Chondrocyte (in vitro differentiated cells): ENCODE results near the gene EPB41L3. TPM values are rescaled to one million over a fixed set of nuclear protein-coding genes. Genes with fewer than 3 reads are reported as not detected.

Experiments used
- DNase-seq: peaks from one replicate; pipeline ENCODE4 v3.0.0; 2021; ENCODE audit warnings: mixed read lengths, low spot score
- H3K27ac Mint-ChIP-seq: one replicate; pipeline ENCODE4 v1.8.0; 2021; ENCODE audit warnings: mild to moderate bottlenecking, moderate library complexity, mixed read lengths; ENCODE audit not compliant: unreplicated experiment
- H3K27me3 Mint-ChIP-seq: 2 replicates; pipeline ENCODE4 v1.8.0; 2021; ENCODE audit warnings: low read depth, mixed read lengths
- H3K36me3 Mint-ChIP-seq: 2 replicates; pipeline ENCODE4 v1.8.0; 2021; ENCODE audit warnings: low read depth, mixed read lengths
- H3K4me1 Mint-ChIP-seq: 2 replicates; pipeline ENCODE4 v1.8.0; 2021; ENCODE audit warnings: low read depth, mild to moderate bottlenecking, mixed read lengths
- H3K4me3 Mint-ChIP-seq: one replicate; pipeline ENCODE4 v1.8.0; 2021; ENCODE audit warnings: mild to moderate bottlenecking, moderate library complexity, mixed read lengths; ENCODE audit not compliant: unreplicated experiment
- H3K9me3 Mint-ChIP-seq: 2 replicates; pipeline ENCODE4 v1.8.0; 2021; ENCODE audit warnings: low read depth, mixed read lengths
- total RNA-seq: library from RNA; stranded (reverse); gene quantifications from 3 replicates; pipeline ENCODE4 v1.2.1, GENCODE V29; 2021
- TF ChIP-seq, protein P1 (sequence below): fragments of 200-600 bp; sonication (generic); IDR thresholded peaks from 2 replicates; pipeline ENCODE4 v1.5.0; 2021; ENCODE audit warnings: antibody characterized with exemption, mild to moderate bottlenecking, moderate library complexity

The EPB41L3 gene
- total RNA-seq, 1 donor from 2014 or later, result 61.1 TPM

DNA sequence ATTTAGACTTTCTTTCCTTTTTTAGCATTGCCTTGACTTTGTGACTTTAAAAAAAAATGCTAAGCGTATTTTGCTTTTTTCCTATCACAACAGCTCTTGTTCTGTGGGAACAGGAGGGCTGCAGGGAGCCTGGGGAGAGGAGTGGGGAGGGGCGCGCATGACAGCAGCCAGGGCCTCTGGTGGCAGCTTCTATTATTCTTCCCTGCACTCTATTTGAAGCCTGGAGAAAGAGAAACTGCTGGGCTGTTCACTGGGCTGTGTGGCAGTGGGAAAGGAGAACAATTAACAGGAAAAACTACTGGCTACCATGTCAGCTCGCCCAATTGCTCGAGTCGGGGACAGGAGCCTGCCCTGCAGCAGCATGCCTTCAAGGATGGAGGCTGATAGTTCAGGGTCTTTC is 129.3 kb downstream of the EPB41L3 start:
- Mint-ChIP-seq H3K27ac (no peak overlapping the region), H3K4me3 (no peak overlapping the region), H3K27me3 (no peaks in the 10 kb centered on the region), H3K36me3 (peaks cover 7% of the 10 kb centered on the region), H3K9me3 (no peaks in the 10 kb centered on the region), H3K4me1 (peaks cover 2% of the 10 kb centered on the region)
- TF ChIP-seq, protein P1, sequence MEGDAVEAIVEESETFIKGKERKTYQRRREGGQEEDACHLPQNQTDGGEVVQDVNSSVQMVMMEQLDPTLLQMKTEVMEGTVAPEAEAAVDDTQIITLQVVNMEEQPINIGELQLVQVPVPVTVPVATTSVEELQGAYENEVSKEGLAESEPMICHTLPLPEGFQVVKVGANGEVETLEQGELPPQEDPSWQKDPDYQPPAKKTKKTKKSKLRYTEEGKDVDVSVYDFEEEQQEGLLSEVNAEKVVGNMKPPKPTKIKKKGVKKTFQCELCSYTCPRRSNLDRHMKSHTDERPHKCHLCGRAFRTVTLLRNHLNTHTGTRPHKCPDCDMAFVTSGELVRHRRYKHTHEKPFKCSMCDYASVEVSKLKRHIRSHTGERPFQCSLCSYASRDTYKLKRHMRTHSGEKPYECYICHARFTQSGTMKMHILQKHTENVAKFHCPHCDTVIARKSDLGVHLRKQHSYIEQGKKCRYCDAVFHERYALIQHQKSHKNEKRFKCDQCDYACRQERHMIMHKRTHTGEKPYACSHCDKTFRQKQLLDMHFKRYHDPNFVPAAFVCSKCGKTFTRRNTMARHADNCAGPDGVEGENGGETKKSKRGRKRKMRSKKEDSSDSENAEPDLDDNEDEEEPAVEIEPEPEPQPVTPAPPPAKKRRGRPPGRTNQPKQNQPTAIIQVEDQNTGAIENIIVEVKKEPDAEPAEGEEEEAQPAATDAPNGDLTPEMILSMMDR, result no peak
- DNase-seq, result no peak

DNA sequence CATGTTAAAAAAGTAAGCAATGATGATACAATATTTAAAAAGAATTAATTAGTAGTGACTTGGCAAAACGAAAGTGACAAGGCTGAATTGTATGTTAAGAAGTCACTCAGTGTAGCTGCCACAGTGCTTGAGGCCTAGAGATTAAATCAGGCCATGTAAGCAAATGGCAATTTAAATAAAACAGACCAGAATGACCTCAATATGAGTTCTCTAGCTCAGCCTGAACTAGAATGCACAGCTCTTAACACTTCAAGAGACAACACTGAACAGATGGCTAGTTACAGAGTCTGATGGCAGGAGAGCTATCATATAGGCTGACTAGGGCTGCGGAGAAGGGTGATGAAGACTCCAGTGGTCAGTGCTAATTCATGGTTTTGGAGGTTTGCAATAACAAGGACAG is 130.3 kb downstream of the EPB41L3 start:
- TF ChIP-seq, protein P1, result no peak
- Mint-ChIP-seq H3K4me3 (no peak overlapping the region), H3K36me3 (peaks cover 6% of the 10 kb centered on the region), H3K4me1 (peaks cover 2% of the 10 kb centered on the region), H3K9me3 (no peaks in the 10 kb centered on the region), H3K27me3 (no peaks in the 10 kb centered on the region), H3K27ac (no peak overlapping the region)
- no peak for DNase-seq

DNA sequence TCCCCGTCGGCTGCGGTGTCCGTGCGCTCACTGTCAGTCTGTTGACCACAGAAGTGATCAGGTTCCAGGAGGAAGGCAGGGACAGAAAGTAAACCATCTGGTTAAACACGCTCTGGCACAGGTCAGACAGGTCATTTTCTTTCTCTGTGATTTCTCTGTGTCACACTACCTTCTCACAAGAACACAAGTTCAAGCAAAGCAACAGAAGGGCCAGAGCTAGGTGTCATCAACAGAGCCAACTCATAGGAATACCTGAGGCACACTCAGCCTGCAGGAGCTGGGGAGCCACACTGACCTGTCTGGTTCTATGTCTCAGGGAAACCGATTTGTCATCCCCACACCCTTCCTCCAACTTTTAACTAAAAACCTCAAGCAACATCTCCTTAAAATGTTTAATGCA is 133.2 kb downstream of the EPB41L3 start:
- peaks cover 2% of the 10 kb centered on the region for H3K4me1 Mint-ChIP-seq
- DNase-seq, result no peak
- H3K36me3 Mint-ChIP-seq, result peaks cover 9% of the 10 kb centered on the region
- no peaks in the 10 kb centered on the region for H3K27me3 Mint-ChIP-seq
- no peak overlapping the region for H3K4me3 Mint-ChIP-seq
- TF ChIP-seq, protein P1, result no peak
- no peaks in the 10 kb centered on the region for H3K9me3 Mint-ChIP-seq
- H3K27ac Mint-ChIP-seq, result no peak overlapping the region

DNA sequence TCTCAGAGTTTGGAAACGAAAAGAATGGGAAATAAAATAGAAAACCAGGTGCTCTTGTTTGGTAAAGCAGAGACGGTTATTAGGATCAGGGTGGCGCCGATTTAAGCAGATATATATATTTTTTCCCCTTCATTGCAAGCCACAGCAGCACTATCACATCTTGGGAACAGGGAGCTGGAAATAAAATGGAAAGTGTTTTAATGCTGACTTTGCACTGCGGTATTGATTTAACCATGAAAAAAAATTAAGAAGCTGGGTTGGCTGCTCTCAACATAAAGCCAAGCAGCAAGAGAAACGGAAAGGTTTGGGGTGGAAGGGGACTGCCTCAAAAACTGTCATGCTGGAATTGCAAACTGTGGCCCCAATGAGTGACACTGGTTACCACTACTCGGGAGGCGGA is 145.5 kb downstream of the EPB41L3 start:
- Mint-ChIP-seq H3K4me1 (peaks cover 4% of the 10 kb centered on the region), H3K27ac (no peak overlapping the region), H3K36me3 (peaks cover 26% of the 10 kb centered on the region), H3K27me3 (no peaks in the 10 kb centered on the region), H3K9me3 (no peaks in the 10 kb centered on the region), H3K4me3 (no peak overlapping the region)
- DNase-seq, result no peak
- TF ChIP-seq, protein P1, result no peak

DNA sequence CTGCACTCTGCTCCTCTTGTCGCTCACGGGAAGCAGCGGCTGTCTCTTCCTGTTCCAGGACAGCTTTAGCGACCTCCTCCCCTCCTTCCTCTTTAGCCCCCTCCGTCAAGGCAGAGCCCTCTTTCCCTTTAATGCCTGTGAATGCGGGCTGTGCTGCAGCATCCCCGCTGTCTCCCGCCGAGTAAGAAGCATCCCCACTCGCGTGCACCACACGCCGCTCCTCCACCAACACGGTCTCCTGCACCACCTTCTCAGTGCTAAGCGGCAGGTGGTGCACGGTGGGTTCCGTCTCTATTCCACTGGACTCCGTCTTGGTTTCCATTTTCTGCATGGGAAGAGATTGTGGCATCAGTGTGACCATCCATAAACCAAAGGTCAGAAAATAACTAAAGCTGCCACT is 146.7 kb downstream of the EPB41L3 start:
- Mint-ChIP-seq H3K27me3 (no peaks in the 10 kb centered on the region), H3K4me1 (peaks cover 4% of the 10 kb centered on the region), H3K36me3 (peaks cover 31% of the 10 kb centered on the region), H3K4me3 (no peak overlapping the region), H3K9me3 (no peaks in the 10 kb centered on the region), H3K27ac (no peak overlapping the region)
- peak; percentile 73 for DNase-seq
- TF ChIP-seq, protein P1, result no peak
